ENCODE measurements around the gene HNRNPLL. TPM values are rescaled to one million over a fixed set of nuclear protein-coding genes. Genes with fewer than 3 reads are reported as not detected.

Gene HNRNPLL
- polyA plus RNA-seq, 3 donors: 67.4 to 75.3 (median 73.1) TPM

DNA sequence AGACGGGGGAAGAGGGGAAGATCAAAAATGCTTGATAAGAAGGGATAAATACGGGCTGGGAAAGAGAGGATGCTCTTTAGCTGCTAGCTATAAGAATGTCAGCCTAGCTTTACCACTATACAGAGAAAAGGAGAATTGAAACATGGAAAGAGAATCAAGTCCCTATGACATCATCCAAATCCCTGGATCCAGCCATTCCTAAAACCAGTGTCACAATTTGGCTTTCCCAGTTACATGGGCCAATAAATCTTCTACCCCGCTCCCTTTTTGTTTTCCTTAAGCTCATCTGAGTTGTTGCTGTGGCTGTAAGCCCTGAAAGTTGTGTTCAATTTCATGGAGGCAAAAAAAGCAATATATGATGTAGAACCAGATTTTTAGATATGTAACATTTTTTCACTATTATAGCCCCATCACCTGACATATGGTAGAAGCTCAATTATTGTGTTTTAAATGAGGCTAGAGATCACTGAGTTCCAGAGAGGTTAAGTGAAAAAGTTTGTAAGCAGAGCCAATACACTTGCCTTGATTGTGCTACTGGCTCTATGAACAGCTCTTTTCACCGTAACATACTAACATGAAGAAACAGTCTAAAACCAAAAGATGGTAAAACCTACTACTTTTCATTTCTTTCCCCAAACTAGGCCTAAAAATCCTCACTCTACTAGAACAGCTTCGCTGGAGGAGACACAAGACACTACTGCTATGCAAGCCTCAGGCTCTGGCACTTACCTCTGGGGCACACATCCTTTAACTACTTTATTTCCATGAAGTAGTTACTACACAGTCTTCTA, 4.3 kb downstream of the HNRNPLL start:
- DNase-seq: no peak

DNA sequence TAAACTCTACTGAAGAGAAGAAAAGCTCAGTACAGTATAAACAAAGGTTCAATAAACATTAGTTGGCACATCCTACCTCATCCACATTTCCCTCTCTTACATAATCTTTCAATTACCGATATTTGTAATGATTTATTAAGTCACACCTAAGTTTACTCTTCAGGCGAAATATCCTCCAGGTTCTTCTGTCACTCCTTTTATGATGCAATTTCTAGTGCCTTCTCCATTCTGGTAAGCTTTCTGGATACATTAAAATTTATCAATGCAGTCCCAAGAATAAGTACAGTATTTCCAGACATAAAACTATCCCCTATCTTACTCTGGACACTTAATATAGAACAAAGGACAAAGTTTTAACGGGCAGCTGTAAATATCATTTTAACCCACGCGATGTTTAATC, 5.6 kb downstream of the HNRNPLL start:
- DNase-seq: no peak

DNA sequence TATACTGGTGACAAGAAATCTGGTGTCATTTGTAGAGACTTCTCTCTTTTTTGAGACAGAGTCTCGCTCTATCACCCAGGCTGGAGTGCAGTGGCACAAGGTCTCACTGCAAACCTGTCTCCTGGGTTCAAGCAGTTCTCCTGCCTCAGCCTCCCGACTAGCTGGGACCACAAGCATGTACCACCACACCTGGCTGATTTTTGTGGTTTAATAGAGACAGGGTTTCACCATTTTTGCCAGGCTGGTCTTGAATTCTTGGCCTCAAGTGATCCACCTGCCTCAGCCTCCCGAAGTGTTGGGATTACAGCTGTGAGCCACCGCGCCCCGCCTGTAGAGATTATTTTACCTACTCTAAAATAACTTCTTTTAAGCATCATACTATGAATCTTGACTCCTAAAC, 6.5 kb downstream of the HNRNPLL start:
- no peak for DNase-seq

DNA sequence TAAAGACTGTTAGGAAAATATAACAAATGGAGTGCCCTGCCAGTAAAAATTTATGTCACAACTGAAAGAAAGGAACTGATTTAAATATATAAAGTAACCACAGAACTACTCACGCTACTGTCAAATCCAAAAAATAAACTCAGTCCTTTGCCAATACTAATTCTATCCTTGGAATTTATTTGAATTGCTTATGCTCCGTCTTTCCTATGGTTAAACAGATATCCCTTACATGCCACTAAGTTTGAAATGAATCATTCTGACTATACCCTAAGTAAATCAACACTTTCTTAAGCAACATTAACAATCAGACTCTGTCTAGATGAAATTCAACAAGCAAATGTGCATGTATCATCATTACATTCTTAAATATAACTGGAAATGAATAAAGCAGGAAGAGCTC, 9.8 kb downstream of the HNRNPLL start:
- DNase-seq: no peak

DNA sequence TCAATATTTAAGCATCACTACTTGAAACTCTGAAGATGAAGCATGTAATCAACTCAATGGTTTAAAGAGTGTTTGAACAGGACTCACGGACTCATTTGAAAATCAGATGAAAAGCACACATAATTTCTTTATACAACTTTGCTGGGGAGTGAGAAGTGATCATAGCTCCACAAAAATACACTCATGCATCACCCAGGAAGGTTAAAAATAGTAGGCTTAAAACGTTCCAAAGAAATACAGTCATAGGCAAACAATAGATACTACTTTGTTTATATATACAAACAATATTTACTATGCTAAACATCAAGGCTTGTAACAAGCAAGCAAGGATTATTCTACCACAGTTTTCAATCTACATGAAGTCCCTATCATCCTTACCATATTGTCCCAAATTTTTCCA, 11.6 kb downstream of the HNRNPLL start:
- no peak for DNase-seq

- no peak for DNase-seq
These were observed 12.7 kb downstream of the HNRNPLL start for GRCh38 chr2:38590053-38590452.

GRCh38 chr2:38586931-38587330, 15.8 kb downstream of the HNRNPLL start:
- DNase-seq: no peak

GRCh38 chr2:38584881-38585280, 17.8 kb downstream of the HNRNPLL start:
- DNase-seq: no peak

DNA sequence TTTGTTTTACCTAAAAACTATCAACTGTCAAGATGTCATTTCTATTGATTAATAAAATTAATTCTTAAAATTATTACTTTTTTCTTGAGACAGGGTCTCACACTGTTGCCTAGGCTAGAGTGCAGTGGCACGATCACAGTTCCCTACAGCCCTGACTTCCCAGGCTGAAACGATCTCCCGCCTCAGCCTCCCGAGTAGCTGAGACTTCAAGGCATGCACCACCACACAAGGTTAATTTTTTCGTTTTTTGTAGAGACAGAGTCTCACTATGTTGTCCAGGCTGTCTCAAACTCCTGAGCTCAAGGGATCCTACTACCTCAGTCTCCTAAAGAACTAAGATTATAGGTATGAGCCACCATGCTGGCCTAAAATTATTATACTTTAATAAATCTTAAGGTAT, 18.7 kb downstream of the HNRNPLL start:
- DNase-seq: no peak

DNA sequence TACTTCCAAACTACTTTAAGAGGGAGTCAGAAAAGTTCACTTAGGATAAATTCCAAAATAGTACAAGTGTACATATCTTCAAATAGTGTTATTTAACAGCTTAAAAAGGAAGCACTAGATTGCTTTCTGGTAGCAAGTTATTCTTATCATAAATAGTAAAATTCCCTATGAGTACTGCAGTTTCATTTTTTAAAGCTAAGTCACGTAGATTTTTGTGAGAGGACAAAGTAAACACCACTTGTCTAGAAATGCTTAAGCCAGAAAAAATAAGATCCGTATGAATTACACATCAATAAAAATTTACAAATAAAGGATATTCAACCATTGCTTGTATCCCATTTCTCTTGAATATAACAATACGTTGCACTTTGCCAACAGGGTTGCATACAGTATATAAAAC, 19.2 kb downstream of the HNRNPLL start:
- DNase-seq: no peak

DNA sequence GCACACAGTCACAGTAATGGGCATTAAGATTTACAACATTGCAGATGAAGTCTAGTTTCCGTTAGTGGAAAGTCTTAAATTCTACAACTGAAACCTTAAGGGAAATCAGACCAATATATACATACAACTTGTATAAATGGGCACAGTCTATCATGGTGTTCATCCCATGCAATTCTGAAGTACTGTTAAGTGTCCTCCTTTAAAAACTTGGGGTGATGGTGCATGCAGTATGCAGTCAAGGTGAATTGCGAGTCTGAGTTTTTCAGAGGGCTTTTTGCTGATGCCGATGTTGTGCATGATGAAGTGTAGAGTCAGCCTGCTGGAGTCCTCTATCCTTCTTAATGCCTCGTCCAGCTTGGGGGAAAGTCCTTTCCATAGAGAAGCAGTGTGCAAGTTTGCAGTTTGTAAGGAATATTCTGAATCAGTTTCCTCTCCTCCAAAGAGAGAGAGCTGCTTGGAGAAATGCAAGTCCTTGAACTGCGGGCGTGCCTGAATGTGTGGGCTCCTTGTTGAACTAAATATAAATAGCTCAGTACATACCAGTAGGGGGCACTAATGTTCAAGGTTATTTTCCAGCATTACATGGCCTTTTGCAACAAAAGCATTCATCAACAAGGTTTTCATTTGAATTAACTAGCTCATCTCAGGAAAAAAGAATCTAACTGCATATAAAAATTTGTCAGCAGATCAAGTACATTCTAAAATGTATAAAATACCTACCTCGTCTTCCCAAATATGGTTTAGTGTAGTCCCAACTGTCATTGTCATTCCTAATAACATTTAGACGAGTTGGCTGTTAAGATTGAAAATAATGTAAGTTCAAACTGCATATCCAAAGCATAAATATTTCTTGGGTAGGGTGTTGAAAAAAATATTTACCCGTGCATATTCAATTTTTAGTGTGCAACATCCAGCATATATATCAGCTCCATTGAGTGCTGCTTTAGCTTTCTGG, 21.3 kb downstream of the HNRNPLL start:
- DNase-seq: peak; percentile 80

DNA sequence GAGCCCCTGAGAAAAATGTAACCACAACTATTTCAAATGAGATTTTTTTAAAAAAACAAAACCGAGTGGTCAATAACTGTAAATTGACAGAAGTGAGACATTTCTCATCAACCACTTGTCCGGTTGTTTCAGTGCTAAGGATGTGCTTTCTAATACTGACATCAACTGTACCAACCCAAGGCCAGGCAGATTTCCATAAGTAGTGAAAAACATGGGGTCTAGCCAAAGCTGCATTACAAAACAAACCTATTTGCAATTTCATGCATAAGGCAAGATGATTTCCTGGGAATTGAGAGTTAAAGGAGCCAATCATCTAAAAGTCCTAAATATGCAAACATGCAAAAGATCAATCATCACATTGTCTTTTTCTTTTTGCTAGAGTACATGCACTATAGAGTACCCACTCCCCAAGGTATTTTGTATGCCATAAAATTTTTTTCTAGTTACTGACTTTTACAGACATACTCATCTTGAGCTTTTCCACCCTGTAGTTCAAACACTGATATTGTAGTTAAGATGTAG, 22.6 kb downstream of the HNRNPLL start:
- no peak for DNase-seq

DNA sequence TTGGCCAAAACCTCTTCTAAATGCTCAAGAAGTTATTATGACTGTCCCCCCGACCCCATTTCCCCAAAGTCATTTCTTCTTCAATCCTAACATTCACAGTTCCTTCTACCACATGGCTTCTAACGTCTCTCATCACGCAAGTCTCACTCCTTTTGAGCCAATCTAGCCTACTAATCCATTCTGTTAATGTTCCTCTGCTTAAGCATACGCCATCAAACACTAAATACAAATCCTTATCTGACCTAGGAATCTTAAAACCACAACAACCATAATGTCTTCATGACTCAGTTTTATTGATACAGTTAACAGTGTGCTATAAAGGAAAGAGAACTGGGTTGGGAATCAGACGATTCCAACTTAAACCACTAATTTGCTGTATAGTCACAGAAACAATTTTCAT, 23.9 kb downstream of the HNRNPLL start:
- DNase-seq: no peak

DNA sequence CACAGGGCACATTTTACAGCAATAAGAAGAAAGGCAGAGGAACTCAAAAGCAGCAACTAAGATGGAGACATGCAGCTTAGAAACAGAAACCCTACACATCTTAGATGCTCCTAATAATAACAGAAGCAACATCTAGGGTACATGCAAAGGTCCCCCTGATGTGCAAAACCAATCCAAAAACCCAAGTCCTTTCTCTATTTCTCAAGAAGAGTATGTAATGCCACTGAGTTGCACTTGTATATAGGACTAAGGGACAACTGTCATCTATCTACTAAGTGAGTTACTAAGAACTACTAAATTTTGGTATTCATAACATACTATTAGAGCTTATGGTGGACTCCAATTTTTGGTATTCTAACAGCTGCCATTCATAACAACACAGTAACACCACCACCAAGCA, 28.4 kb downstream of the HNRNPLL start:
- no peak for DNase-seq

GRCh38 chr2:38572167-38572566, 30.6 kb downstream of the HNRNPLL start:
- no peak for DNase-seq

DNA sequence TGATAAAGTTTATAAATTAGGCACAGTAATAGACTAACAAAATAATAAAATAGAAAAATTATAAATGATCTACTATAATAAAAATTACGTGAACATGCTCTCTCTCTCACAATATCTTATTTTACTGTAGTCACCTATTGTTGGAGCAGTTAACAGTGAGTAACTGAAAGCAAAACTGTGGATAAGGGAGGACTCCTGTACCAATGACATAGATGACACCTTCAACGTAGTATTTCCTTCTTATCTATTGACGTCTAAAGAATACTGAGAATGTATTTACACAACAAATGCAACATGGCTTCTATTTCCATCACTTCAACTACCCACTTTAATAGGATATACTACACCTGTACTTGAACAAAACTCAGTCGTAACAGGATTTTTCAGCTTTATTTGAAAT, 31.5 kb downstream of the HNRNPLL start:
- DNase-seq: no peak

- DNase-seq: no peak
These were observed 33.8 kb downstream of the HNRNPLL start for GRCh38 chr2:38568724-38569436.

DNA sequence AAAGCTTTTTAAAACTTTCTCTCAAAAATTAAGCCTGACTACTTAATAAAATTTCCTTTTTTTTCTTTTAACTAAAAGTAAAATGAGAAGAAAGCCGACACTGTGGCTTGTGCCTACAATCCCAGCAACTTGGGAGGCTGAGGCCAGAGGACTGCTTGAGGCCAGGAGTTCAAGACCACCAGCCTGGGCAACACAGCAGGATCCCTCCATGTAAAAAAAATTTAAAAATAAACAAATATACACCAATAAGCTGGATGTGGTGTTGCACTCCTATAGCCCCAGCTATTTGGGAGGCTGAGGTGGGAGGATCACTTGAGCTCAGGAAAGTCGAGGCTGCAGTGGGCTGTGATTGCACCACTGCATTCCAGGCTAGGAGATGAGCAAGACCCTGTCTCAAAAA, 37.4 kb downstream of the HNRNPLL start:
- DNase-seq: no peak

- DNase-seq: no peak
These were observed 41.0 kb downstream of the HNRNPLL start for GRCh38 chr2:38561691-38562090.

DNA sequence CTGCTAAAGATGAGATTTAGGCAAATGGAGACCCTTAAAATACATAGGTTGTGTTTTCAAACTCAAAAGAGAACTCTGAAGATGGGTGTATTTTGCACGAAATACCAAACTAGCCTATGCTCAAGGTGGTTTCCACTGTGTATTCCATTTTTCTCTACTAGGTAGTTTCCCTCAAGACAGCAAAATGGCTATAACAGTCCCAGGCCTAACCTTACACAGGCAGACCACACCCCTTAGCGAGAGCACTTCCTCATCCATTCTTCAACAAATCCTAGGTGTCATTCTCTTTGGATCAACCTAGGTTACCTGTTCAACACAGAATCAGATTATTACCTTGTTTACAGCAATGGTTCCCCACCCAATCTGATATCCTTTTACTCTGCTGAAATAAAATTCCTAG, 42.6 kb downstream of the HNRNPLL start:
- no peak for DNase-seq

GRCh38 chr2:38557981-38558380, 44.7 kb downstream of the HNRNPLL start:
- DNase-seq: no peak

DNA sequence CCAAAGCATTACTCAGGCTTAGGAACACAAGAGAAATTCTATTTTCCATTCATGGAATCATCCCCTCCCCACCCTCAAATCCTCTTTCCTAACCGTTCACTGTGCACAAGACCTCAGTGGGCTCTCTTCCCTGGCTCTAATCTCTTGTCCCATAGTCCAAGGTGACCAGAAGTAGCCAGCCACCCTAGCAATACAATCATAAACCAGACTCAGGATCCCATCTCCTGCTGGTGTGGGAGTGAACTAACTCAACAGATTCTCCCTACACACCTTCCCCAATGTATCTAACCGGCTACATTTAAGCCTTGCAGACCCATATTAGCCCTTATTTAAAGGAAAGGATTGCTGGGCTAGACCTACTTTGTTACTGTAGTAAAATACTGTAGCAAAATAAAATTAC, 45.5 kb downstream of the HNRNPLL start:
- DNase-seq: no peak
